SU-DHL-6 (cell line): Measurements from ENCODE around the gene FAF2.

Source experiments
- H2AFZ ChIP-seq: fragments of 200-600 bp; sonication (generic); 2 replicates; pipeline ENCODE4 v1.6.1; 2014; ENCODE audit warnings: low read depth, mild to moderate bottlenecking, moderate library complexity, mixed read lengths, antibody characterized with exemption, low read length; ENCODE audit not compliant: severe bottlenecking
- H3F3A ChIP-seq: fragments of 200-600 bp; shearing (Covaris generic); 2 replicates; pipeline ENCODE4 v1.6.0; 2016; ENCODE audit warnings: antibody characterized with exemption, mild to moderate bottlenecking; ENCODE audit not compliant: insufficient read depth
- H3K27ac ChIP-seq: fragments of 200-600 bp; sonication (generic); 2 replicates; pipeline ENCODE4 v1.5.1; 2016; ENCODE audit warnings: low read depth, mild to moderate bottlenecking, low read length, moderate library complexity, mixed read lengths
- H3K27me3 ChIP-seq: fragments of 200-600 bp; sonication (generic), shearing (Covaris generic); 2 replicates; pipeline ENCODE4 v1.6.0; 2014; ENCODE audit warnings: mild to moderate bottlenecking, low read length
- H3K36me3 ChIP-seq: fragments of 200-600 bp; sonication (generic); 2 replicates; pipeline ENCODE4 v1.6.1; 2014; ENCODE audit warnings: mild to moderate bottlenecking, low read length, mixed read lengths
- H3K4me2 ChIP-seq: fragments of 300-600, 200-600 bp; shearing (Covaris generic), sonication (generic); 2 replicates; pipeline ENCODE4 v1.6.0; 2014; ENCODE audit warnings: low read length, low read depth, mild to moderate bottlenecking; ENCODE audit not compliant: poor library complexity, severe bottlenecking
- H3K4me3 ChIP-seq: fragments of 200-600 bp; sonication (generic); 2 replicates; pipeline ENCODE4 v1.5.1; 2014; ENCODE audit warnings: antibody characterized with exemption, low read length, mild to moderate bottlenecking, mixed read lengths; ENCODE audit not compliant: insufficient read depth, poor library complexity, severe bottlenecking
- H3K79me2 ChIP-seq: fragments of 200-600 bp; sonication (generic); 2 replicates; pipeline ENCODE4 v1.6.1; 2014; ENCODE audit warnings: mild to moderate bottlenecking, low read length, moderate library complexity; ENCODE audit not compliant: insufficient read depth
- H3K9ac ChIP-seq: fragments of 200-600 bp; sonication (generic); 2 replicates; pipeline ENCODE4 v1.7.0; 2014; ENCODE audit warnings: mild to moderate bottlenecking, low read length
- H3K9me2 ChIP-seq: fragments of 200-600 bp; sonication (generic); replicated peaks from 2 replicates; pipeline ENCODE4 v1.6.1; 2014; ENCODE audit warnings: low read length; ENCODE audit not compliant: insufficient read depth
- H3K9me3 ChIP-seq: fragments of 200-600 bp; sonication (generic); 2 replicates; pipeline ENCODE4 v1.6.1; 2014; ENCODE audit warnings: low read length, mixed read lengths; ENCODE audit not compliant: insufficient read depth
- H4K20me1 ChIP-seq: fragments of 200-600 bp; sonication (generic); 2 replicates; pipeline ENCODE4 v1.6.1; 2014; ENCODE audit warnings: low read depth, mild to moderate bottlenecking, antibody characterized with exemption, low read length, moderate library complexity, mixed read lengths
- EZH2phosphoT487 ChIP-seq: fragments of 200-600 bp; sonication (generic), shearing (Covaris generic); conservative IDR thresholded peaks from 2 replicates; pipeline ENCODE4 v1.6.1; 2018; ENCODE audit warnings: mild to moderate bottlenecking, antibody characterized with exemption, low read length, moderate library complexity, mixed read lengths
- TF ChIP-seq, protein P1 (sequence below): fragments of 200-600 bp; sonication (generic); IDR thresholded peaks from one replicate; pipeline ENCODE4 v1.5.1; 2017; ENCODE audit warnings: antibody characterized with exemption, mild to moderate bottlenecking, low read length, moderate library complexity; ENCODE audit not compliant: insufficient read depth, poor library complexity, severe bottlenecking

Gene FAF2

DNA sequence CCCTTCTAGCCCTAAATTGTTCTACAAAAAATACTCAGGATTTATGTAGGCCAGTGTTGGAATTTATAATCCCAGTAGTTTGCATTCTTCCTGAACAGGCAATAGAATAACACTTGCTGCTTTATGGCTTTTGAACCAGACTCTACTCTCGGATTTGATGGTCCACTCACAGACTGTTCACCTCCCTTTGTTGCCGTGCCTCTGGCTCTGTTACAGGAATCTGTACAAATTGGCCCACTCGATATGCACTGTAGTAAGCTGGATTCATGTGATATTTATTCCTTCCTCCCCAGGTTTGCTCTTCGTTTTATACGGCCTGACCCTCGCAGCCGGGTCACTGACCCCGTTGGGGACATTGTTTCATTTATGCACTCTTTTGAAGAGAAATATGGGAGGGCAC, 43.7 kb downstream of the FAF2 start:
- Histone ChIP-seq H3K79me2 (no peaks in the 10 kb centered on the region), H3K4me2 (no peak overlapping the region), H3K27ac (no peak overlapping the region), H3K36me3 (peaks cover 1% of the 10 kb centered on the region; the same call in 1 of the 2 replicates), H3K9me3 (no peaks in the 10 kb centered on the region), H3K9me2 (no peaks in the 10 kb centered on the region), H4K20me1 (no peaks in the 10 kb centered on the region), H3K9ac (no peak overlapping the region), H2AFZ (no peak overlapping the region), H3F3A (no peaks in the 10 kb centered on the region), H3K27me3 (no peaks in the 10 kb centered on the region), H3K4me3 (no peak overlapping the region)
- TF ChIP-seq, protein P1, sequence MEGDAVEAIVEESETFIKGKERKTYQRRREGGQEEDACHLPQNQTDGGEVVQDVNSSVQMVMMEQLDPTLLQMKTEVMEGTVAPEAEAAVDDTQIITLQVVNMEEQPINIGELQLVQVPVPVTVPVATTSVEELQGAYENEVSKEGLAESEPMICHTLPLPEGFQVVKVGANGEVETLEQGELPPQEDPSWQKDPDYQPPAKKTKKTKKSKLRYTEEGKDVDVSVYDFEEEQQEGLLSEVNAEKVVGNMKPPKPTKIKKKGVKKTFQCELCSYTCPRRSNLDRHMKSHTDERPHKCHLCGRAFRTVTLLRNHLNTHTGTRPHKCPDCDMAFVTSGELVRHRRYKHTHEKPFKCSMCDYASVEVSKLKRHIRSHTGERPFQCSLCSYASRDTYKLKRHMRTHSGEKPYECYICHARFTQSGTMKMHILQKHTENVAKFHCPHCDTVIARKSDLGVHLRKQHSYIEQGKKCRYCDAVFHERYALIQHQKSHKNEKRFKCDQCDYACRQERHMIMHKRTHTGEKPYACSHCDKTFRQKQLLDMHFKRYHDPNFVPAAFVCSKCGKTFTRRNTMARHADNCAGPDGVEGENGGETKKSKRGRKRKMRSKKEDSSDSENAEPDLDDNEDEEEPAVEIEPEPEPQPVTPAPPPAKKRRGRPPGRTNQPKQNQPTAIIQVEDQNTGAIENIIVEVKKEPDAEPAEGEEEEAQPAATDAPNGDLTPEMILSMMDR = no peak
- TF ChIP-seq EZH2phosphoT487 = no peak

DNA sequence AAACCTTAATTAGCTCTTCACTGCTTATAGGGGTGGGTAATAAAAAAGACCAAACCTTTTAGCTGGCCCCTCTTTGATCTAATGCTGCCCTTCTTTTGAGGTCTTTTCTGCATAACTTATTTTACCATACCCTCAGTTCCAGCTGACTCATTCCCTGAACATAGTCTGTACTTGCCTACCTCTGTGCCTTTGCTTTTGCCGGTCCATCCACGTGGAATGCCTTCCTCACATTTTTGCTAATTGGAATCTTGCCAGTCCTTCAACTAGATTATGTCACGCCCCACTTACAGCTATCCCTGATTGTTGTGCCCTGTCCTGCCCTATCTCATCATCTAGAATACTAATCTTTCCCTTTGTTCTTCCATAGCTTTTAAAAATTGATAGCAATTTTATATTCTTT, 44.2 kb downstream of the FAF2 start:
- Histone ChIP-seq H3K4me2 (no peak overlapping the region), H3K9me2 (no peaks in the 10 kb centered on the region), H3K9ac (no peak overlapping the region), H3K4me3 (no peak overlapping the region), H3F3A (0 out of 2 replicates have a peak, but pooled peaks cover 2% of the 10 kb centered on the region), H3K36me3 (peaks cover 4% of the 10 kb centered on the region; the same call in 1 of the 2 replicates), H3K27ac (no peak overlapping the region), H4K20me1 (no peaks in the 10 kb centered on the region), H3K9me3 (no peaks in the 10 kb centered on the region), H3K27me3 (no peaks in the 10 kb centered on the region), H2AFZ (no peak overlapping the region), H3K79me2 (no peaks in the 10 kb centered on the region)
- TF ChIP-seq, protein P1 = no peak

DNA sequence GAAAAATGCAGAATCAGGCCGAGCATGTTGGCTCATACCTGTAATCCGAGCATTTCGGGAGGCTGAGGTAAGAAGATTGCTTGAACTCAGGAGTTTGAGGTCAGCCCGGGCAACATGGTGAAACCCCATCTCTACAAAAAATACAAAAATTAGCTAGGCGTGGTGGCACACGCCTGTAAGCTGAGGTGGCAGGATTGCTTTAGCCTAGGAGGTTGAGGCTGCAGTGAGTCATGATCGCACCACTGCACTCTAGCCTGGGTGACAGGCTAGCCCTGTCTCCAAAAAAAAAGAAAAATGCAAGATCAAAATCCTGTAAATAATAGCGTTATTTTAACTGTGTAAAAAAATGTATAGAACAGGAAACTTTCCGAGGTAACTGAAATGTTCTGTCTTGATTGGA, 49.7 kb downstream of the FAF2 start:
- no peak overlapping the region for H3K27ac ChIP-seq
- TF ChIP-seq, protein P1 = no peak
- no peak for TF ChIP-seq EZH2phosphoT487
- H3K4me2 ChIP-seq = no peak overlapping the region
- H3F3A ChIP-seq = 0 out of 2 replicates have a peak, but pooled peaks cover 4% of the 10 kb centered on the region
- H3K4me3 ChIP-seq = no peak overlapping the region
- H4K20me1 ChIP-seq = no peaks in the 10 kb centered on the region
- peaks cover 24% of the 10 kb centered on the region; the same call in 1 of the 2 replicates for H3K36me3 ChIP-seq
- no peak overlapping the region for H2AFZ ChIP-seq
- H3K79me2 ChIP-seq = no peaks in the 10 kb centered on the region
- no peaks in the 10 kb centered on the region for H3K27me3 ChIP-seq
- H3K9ac ChIP-seq = no peak overlapping the region
- H3K9me2 ChIP-seq = no peaks in the 10 kb centered on the region
- no peaks in the 10 kb centered on the region for H3K9me3 ChIP-seq
